GM21717 (cell line): ENCODE data around the gene SCN3A.

Experiments
- ATAC-seq: cut with Tn5 transposase; IDR thresholded peaks from one replicate; pipeline ENCODE4 v1.9.1; 2021; ENCODE audit warnings: mild to moderate bottlenecking, moderate library complexity; ENCODE audit not compliant: unreplicated experiment

SCN3A gene

DNA sequence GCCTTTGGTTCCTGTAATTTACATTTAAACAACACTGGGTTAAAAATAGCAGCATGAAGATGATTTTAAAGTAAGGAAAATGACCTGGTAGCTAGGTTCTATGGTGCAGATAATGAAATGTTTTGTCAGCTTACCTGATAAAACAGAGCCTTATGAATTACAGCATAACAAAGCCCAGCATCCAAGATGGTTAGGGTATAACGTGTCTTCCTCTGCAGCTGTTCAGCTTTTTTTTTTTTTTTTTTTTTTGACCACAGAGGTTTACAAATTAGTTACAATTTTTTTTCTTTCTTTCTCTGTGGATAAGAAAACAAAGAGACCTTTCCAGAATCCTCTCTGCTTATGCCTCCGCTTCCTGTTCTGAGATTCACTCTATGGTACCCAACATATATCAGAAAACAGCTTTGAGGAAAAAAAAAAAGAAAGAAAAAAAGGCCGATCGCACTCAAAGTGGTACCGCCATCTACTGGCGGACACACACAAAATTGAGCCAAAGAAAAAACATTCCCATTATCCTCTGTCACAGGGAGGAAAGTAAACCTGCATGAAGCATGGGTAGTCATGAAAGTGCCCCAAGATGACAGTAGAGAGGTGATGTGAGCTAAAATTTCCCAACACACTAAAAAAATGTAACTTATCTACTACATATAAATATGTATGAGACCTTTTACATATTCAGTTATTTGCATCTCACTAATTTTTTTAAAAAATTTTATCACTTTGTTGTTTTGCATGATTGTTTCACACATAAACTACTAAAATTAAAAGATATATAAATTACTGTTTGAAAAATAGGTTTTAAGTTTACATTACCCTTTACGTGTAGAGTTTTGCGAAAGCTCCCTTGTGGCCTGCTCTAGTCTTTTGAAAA is at the start of gene SCN3A:
SCN3A (minus strand) TSS at position 362 of the 871 bp plus-strand sequence. CDS start 27,656 bp downstream, outside the sequence.
- ATAC-seq, result peak; percentile 72

DNA sequence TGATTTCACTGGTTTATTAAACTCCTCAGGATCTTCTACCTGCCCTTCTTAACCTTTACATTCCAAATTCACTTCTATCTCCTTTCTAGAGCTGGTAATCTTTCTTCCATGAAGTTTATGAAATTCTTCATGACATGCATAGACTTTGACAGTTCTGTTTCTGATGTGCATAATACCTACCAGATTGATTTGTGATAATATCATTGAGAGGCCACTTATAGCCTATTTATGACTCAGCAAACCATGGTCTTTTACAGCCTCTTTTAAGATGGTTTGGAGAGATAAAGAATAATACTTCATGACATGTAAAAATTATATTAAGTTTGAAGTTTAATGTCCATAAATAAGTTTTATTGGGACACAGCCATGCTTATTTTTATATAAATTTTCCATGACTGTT is 49.3 kb upstream of the SCN3A start:
- no peak for ATAC-seq

GRCh38 chr2:165251366-165251765 is 47.5 kb upstream of the SCN3A start:
- ATAC-seq, result no peak

- no peak for ATAC-seq
Observed at GRCh38 chr2:165248238-165248637, 44.4 kb upstream of the SCN3A start.

DNA sequence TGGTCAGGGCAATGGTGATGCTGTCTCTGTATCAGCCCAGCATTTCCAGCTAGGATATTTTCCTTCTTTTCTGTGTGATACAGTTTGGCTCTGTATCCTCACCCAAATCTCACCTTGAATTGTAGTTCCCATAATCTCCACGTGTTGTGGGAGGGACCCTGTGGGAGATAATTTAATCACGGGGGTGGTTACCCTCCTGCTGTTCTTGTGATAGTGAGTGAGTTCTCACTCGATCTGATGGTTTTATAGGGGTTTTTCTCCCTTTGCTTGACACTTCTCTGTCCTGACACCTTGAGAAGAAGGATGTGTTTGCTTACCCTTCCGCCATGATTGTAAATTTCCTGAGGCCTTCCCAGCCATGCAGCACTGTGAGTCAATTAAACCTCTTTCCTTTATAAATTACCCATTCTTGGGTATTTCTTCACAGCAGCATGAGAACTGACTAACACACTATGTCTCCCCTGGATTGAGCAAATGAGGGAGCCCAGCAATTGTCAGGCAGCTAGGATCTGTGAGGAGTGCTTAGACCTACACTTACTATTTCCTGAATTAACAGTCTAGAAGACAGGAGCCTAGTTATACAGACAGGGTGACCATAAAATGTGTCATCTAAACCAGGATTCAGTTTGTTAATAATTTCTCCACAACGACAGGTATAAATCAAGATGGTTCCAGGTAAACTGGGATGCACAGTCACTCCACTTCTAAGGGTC is 41.4 kb upstream of the SCN3A start:
- no peak for ATAC-seq

DNA sequence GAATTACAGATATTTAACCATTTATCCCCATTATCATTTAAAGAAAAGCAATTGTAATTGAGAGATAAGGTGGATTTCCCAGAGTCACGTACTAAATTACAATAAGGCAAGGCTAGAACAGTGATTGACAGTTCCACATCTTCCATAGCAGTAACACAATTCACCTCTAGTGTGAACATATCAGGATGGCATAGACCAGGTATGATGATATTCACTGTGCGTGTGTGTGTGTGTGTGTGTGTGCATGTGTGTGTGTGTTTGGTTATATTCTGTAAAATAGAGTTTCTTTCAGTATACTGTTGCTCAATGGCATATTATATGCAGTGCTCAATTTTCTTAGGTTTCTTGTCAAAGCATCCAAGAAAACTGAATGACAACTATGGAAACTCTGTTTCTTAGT is 37.1 kb upstream of the SCN3A start:
- no peak for ATAC-seq

GRCh38 chr2:165239856-165240515 is 36.1 kb upstream of the SCN3A start:
- no peak for ATAC-seq

GRCh38 chr2:165239230-165239629 is 35.4 kb upstream of the SCN3A start, which contains the start of gene SCN2A:
SCN2A (plus strand) TSS chr2:165239414; CDS start chr2:165295824, 56,410 bp downstream.
- ATAC-seq, result peak; percentile 69

- ATAC-seq, result no peak
Observed at GRCh38 chr2:165238295-165238694, 34.4 kb upstream of the SCN3A start.

DNA sequence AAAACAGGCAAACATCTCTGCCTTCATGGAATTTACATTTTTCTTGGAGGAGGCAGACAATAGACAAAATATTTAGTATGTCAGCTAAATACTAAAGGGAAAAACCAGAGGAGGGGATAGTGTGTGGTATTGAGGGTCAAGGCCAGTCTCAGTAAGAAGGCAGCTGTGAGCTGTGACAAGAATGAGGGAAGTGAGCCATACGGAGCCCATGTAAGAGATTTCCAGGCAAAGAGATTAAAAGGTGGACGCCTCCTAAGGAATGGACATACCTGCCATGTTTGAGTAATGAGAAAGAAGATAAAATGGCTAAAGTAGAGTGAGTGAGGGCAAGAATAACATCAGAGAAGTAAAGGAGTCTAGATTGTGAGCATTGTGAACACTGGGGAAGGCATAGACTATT is 33.2 kb upstream of the SCN3A start:
- no peak for ATAC-seq

- no peak for ATAC-seq
Observed at GRCh38 chr2:165227571-165227970, 23.7 kb upstream of the SCN3A start.

DNA sequence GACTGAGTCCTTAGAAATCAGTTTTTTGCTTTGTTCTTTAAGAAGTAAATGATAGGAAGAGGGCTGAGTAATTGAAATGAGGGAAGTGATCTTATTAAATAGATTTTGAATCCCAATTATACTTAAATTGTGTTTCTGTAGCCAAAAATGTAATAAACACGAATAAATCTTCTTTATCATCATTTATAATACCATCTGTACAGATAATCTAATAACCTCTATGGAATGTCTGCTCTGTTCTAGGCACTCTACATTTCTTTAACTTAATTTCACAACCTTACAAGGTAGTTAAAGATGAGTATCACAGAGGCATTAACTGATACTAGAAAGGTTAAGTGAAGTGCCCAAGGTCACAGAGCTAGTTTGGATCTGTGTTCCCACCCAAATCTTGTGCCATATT is 21.1 kb upstream of the SCN3A start:
- ATAC-seq, result no peak

DNA sequence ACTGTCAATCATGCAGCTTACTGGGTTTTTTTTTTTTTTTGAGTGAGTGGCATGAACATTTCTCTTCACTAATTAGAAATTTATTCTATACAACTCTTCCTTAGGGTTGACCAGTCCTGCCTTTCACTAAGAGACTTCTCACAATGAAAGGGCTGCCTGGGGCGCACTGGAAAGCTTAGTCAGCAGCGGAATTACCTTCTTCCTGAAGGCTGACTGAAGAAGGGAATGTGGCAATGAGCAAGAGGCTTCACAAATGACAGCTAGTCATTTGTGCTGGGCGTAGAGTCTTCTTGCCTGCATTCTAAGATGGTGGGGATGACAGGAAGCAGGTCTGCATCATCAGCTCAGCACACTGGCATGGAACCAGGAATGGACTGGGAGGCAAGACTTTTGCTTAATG is 15.6 kb upstream of the SCN3A start:
- no peak for ATAC-seq

- no peak for ATAC-seq
Observed at GRCh38 chr2:165214093-165214492, 10.2 kb upstream of the SCN3A start.

- no peak for ATAC-seq
Observed at GRCh38 chr2:165208094-165208493, 4.2 kb upstream of the SCN3A start.

DNA sequence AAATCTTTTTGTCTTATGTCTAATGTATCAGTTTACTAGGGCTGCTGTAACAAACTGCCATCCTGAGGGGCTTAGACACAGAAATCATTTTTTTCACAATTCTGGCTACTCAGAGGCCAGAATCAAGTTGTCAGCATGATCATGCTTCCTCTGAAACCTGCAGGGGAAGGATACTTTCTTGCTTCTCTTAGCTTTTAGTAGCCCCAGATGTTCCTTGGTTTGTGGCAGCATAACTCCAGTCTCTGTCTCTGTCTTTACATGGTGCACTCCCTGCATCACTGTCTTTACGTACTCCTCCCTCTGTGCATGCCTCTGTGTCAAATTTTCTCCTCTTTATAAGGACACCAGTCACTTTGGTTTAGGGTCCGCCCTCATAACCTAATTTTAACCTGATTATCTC is 2.0 kb upstream of the SCN3A start:
- no peak for ATAC-seq

GRCh38 chr2:165202239-165202638 is 1.6 kb downstream of the SCN3A start:
- no peak for ATAC-seq

GRCh38 chr2:165198181-165198580 is 5.7 kb downstream of the SCN3A start:
- no peak for ATAC-seq

DNA sequence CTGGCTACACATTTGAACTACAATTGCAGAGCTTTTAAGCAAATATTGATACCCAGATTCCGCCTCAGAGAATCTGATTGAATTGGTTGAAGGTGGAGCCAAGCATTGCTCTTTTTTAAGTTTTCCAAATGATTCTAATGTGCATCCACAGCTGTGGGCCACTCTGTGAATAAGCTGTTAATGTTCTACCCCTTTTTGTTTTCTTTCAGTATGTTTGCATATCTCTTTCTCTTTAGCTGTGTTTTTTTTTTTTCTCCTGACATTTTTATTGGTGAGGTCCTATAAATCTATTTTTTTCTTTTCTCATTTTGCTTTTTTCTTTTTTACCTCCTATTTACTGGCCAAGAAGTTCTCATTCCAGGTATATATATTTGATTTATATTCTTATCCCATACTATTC is 6.5 kb downstream of the SCN3A start:
- ATAC-seq, result no peak

- no peak for ATAC-seq
Observed at GRCh38 chr2:165196411-165196810, 7.4 kb downstream of the SCN3A start.

- peak; percentile 99 for ATAC-seq
Observed at GRCh38 chr2:165193178-165193777, 10.6 kb downstream of the SCN3A start.
